DMS79 (cell line): ENCODE data around the gene NTM.
"Not testable (repeated sequence)": the region's sequence is repeated elsewhere in the genome, so short reads cannot be mapped to it uniquely, and the experiment has no call there.

Experiments used
- DNase-seq: peaks from one replicate; lab custom pipeline; 2025; lab: John Stamatoyannopoulos, UW

Gene NTM

DNA sequence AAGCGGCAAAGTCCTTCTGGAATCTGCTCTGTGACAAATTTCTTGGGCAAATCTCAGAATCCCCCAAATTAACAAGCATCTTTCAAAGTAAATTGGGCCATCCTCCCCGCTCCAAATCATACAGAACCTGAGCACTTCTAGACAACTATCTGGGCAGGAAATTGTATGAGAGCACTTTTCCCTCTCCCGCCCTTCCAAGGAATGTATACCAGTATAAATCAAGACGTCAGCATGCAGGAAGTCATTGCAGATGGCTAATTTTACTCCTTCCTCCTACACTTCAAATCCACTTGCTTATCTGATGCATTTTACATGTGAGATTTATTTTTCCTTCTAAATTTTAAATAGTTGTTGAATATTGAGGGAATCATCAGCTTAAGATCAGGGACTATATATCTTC lies 52.1 kb downstream of the NTM start:
- DNase-seq = no peak

DNA sequence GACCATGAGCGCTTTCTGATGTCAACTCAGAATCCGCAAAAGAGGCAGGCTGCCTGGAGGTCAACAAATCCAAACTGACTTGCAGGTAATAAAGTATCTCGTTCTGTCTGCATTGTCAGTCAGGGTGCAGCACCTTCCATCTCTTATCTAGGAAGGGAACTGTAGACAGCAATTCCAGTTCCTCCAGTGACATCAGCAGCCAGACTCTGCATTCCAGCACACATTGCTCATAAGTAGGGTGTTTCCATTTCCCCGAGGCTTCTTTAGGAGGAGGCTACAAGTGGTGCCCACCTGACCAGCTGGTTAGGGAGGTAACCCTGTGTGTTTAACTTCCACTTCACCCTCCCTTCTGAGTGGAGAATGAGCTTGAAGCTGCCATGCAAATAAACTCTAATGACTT lies 53.3 kb downstream of the NTM start:
- no peak for DNase-seq

DNA sequence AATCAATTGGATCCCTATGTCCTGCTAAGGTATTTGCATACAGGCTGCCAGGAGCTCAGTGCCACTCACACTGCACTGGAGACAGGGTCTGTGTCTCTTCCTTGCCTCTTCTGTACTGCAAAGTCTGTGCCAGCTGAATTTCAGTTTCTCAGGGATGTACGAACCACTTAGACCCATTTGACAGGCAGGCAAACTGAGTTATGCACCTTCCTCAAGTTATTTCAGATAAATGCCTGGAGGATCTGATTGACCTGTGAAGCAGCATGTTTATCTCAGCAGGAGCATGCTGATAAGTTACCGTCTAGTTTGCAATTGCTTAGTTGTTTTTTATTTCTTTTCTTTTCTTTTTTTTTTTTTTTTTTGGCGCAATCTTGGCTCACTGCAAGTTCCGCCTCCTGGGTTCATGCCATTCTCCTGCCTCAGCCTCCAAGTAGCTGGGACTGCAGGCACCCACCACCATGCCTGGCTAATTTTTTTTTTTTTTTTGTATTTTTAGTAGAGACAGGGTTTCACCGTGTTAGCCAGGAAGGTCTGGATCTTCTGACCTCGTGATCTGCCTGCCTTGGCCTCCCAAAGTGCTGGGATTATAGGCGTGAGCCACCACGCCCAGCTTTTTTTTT lies 54.0 kb downstream of the NTM start:
- DNase-seq = not testable (repeated sequence)

DNA sequence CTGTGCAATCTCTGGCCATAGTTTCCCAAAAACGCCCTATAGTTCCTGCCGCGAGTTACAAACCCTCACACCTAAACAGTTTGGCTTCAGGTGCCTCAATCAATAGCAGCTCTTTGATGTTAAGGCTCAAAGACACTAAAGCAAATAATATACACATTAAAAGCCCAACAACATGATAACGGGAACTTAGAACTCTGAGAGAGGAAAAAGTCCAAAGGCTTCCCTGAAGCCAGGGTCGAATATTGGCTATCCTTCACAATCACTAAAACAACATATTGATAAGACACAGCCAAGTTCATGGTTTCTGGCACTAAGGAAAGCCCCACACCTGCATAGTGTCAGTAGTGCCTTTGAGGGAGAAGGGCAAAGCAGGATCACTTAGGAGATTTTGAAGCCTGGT lies 54.9 kb downstream of the NTM start:
- DNase-seq = no peak

DNA sequence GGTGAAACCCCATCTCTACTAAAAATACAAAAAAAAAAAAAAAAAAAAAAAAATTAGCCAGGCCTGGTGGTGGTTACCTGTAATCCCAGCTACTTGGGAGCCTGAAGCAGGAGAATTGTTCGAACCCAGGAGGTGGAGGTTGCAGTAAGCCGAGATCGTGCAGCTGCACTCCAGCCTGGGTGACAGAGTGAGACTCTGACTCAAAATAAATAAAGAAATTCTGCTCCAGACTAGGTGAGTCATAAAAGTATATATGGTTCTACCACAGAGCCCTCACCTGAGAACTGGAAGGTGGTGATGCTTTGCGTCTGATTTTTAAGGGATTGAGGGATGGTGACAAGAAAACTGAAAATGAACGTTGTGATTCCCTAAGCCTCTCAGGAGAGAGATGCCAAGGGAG lies 58.4 kb downstream of the NTM start:
- DNase-seq = no peak

DNA sequence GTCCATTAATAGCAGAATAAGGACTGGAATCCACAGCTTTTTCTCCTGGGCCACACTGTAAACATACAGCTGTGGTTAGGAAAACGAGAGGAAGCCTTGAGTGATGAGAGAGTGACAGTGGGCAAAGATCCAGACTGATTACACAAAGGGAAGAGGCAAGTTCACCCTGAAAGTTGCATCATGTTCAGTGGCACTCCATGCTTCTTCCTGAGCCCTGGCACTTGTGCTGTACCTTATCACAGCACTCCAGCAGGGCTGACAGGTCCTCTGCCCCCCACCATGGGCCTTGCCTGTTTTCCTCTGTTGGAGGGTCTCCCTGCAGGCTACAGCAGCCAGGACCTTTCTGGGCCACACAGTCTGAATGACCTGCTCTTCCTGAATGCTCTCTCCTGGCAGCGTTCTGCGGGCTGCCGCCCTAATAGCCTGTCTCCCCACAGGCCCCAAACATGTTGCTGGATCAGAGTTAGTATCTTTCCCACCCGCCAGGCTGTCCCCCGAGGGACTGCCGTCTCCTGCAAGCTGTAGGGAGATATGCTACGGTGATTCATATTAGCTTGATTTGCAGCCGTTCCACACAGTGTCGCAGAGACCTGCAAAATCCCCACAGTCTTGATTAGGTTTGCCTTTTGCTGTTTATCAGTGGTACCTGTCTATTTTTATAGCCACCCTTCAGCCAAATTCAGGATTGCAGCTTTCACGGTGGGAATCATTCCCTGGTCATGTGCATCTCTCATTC lies 60.2 kb downstream of the NTM start:
- no peak for DNase-seq

DNA sequence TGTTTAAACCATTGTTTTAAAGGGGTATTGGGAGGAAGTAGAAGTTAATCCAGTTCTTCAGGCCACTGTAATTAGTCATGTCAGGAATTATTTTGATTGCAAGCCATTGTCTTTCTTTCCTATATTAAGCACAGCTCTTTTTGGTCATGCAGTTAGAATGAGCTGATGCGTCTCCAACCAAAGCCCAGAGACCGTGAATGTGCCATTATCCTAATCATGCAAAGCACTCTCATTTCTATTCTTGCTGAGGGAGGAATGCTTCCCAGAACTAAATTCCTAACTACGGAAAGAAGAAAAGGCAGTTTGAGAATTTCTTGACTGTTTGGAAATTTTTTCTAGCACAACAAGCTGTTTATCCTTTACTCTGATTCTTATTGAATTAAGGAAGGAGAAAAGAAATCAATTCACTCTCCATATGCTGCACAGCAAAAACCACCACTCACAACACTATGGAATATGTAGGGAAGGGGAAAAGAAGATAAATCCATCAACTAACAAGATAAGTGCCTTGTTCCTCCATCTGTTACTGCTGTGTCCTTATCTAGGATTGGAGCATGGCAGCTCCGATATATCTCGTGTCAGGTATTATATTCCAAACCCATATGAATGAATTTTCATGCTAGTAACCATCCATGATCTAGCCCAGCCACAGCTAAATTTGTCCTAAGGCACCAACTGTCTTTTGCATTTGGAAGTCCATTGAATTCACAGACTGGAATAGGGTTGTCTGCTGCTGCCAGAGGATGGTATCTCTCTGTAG lies 70.8 kb downstream of the NTM start:
- DNase-seq = no peak

DNA sequence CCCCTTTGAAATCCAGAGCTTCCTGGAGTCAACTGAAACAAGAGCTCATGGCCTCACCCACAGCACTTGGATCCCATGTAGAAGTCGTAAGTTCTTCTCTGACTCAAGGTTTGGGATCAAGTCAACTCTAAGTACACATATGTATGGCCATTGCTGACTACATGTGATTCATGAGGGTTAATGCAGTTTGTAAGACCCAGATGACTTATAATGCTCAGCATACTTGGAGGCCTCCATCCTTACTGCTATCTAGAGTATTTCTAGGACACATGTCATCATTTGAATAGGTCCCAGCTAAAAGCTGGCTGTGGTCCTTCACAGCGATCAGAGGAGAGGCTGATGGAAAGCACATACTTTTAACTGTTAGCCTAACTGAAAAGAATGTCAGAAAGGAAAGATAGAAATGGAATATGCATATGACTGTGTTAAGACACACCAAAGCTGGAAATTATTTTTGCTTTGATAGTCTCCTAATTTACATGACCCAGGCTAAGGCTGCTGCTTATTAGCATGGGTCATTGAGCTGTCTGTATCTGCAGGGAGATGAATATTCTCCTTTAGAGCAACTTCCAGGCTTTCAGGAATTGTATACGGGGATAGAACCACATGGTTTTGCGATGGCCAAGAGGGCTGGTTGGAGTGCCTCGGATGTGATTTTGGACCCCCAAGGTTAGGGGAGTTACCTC lies 76.3 kb downstream of the NTM start:
- DNase-seq = no peak

DNA sequence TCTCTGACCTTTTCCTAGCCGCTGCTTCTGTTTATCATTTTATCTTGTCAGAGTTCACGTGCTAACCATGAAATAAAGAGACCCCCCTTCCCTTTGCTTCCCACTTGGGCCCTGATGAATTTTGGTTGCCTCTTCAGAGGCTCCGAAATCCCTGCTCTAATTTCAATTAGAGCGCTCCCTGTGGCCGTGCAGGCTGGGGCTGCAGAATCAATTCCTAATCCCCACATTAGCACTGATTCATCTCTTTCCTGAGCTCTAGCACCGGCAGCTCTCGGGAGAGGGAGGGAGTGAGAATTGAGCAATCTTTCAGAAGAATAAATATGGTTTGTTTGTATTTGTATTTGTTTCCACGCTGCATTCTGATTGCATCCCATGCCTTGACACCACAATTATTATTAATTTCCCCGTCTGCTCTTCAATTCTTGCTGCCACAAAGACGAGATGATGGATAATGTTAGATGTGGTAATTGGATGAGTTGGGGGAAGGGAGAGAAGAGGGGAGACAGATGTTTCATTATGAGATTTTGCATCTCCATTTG lies 76.9 kb downstream of the NTM start:
- DNase-seq = no peak

DNA sequence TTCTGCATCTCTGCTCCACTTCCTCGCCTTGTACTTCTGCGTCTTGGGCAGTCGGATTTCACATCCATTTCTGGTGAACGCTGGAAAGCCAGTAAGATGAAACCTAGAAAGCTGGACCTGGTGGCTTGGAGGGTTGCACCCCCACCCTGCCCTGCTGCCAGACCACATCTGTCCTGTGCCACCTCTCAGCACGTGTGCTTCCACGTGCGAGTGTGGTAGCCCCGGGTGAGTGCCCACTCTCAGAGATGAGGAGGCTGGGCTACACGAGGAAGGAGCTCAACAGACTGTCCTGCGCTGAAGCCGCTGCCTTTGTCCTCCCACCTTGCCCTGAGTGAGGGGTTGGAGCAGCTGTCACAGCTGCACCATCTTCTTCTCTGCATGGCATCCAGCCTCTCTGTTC lies 77.5 kb downstream of the NTM start:
- DNase-seq = no peak

DNA sequence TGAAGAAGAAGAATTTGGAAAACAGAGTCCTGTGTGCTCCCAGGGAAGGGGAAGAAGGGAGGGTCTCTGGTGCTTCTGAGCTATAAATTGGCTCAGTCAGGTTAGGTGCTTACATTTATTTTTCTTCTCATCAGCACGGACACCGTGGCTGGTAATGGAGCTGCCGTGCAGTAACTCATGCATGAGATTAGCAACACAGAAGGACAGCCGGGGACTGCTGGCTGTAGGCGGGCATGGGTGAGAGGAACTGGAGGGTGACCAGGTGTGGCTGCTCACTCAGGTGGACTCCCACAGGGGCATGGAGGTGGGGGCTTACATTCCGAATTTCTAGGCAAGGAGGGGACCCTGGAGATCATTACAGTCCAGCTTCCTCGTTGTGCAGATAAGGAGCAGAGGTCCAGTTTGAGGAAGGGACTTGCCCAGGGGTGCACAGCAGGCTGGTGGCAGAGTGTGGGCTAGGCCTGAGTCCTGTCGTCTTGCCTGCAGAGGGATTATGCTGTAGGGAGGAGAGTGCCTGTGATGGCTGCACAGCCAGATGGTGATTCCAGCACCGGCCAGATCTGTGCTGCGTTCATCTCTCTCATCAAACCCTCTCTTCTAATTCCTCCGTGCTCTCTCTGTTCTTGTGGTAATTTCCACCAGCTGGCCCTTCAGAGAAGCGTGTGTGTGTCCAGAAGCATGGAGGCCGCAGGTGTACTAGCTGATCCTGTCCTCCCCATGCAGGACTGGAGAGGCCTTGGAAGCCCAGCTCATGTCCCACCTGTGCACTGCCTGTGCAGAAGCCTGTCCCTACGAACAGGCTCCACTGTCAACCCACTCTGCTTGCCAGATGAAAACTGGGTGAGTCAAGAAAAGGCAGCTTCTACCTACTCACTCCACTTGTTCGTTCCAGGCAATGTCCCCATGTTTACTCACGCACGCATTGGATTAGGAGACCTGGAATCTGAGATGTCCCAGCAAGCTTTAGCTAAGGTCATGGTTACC lies 78.9 kb downstream of the NTM start:
- DNase-seq = no peak

DNA sequence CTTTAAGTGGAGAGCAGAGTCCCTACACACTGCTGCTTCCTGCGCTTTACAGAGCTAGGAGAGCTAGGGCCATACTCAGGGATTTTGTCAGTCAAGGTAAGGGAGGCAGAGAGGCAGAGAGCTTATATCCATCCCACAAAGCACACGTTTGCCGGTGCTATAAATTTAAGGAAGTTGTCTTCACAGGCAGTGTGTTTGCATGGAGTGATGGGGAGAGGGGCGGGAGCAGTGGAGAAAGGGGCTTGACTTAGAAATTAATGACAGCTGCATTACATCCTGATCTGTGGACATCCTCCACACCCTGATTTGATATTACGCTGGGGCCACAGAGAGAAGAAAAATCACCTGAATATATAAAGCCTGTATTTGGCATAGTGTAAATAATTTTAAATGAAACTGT lies 84.1 kb downstream of the NTM start:
- no peak for DNase-seq

DNA sequence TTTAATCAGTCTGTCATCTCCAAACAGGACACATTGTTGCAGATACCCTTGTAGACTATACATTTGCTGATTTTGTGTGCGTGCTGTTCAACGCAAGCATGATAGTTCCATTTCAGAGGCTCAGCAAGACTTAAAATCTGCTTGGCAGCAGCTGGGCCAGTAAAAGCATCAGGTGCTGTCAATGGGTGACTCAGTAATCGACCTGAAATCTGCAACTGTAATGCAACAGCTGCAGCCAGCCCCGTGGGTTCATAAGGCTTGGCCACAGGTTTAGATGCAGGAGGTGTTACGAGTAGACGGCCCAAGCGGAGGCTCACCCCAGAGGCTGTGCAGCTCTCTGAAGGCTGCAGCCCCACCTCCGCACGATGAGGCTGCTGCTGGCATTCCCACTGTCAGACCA lies 84.6 kb downstream of the NTM start:
- no peak for DNase-seq

DNA sequence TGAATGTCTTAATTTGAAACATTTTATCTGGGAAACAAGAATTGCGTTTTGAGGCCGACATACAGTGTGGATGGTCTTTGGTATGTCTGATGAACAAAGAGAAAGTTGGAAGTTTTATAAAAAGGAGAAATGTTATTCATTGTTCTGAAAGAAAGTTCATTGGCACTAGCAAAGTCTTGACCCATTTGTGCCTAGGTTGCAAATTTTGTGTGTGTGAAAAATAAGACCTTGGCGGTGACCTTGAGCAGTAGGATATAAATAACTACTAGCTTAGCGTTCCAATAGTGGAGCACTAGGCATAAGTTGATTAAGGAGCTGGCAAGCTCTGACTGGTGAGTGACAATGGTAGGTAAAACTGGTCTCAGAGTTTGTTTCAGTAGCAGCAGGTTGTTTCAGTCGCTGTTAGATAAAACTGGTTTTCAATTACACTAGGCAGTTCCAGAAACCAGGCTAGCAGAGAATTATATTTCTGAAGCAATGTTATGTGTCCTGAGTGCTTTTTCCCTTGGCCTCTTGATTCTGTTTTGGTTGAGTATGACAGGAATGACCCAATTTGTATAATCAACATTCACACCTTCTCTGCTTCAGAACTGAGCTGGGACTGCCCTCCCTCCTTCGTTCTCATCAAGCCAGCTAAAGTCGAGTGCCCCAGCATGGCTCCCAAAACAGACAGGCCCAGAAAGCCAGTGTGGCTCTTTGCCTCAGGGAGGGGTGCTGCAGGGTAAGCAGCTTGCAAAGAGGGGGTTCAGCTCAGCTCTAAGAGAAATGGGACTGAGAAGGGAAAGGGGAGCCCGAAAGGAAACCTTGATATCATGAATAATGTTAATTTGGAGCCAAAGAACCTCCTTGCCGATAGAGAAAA lies 85.7 kb downstream of the NTM start:
- DNase-seq = no peak

DNA sequence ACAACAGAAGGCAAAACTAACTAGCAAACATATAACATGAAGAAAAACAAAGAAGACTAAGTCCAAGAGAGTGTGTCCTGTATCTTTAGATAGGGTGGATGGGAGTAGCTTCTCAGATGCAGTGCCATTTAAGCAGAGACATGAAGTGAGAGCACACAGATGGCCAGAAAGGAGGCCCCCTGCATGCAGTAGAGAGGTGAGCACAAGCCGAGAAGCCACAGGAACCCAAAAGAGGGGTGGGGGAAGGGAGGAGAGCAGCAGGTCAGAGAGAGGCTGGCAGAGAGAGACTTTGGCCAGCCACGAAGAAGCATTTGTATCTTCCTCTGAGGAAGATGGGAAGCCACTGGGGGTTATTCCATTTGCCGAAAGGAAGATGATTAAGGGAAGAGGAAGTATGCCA lies 86.7 kb downstream of the NTM start:
- DNase-seq = no peak

DNA sequence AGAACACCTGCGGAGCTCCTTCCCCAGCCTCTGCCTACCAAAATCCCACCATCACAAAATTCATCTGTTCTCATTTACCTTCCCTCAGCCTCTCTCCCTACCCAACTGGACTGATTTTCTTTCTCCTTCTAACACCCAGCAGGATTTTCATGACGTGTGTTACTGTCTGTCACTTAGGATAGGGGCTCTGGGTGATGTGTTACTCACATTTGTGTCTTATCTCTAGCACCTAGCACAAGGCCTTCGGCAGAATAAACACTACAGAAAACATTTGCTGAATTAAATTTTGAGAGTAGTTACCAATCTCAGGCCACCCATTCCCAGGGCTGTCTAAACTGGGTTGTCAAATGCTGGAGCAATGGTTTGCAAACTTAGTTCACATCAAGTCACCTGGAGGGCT lies 88.0 kb downstream of the NTM start:
- DNase-seq = no peak

DNA sequence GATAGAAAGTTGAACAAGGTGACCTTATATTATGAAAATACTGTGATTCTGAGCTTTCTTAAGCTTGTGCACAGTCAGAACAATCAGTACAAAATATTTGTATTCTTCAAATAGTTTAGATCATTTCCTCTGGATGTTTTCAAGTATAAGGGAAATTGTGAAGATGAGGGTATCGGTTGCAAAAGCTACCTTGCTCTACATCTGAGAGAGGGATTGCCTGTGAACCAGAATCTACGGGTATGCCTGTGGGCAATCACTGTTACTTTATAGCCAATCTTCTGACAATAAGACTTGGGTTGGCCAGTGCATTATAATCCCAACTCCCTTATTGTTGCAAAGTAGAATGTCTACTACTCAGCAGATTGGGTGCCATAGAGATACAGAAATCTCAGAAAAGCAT lies 90.5 kb downstream of the NTM start:
- no peak for DNase-seq

DNA sequence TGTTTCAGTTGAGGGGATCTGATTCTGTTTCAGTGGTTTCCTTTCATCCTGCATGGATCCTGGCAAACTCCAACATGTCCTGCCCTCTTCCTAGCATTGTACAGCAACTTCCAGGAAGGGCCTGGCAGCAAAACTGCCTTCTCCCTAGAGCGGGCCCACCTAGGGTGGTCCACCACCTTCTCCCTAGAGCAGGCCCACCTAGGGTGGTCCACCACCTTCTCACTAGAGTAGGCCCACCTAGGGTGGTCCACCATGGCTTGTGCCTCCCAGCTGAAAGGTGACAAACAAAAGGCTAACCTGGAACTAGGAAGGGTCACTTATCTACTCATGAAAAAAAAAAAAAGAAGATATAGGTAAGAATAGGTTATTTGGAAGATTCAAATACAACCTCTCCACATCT lies 92.2 kb downstream of the NTM start:
- DNase-seq = no peak

DNA sequence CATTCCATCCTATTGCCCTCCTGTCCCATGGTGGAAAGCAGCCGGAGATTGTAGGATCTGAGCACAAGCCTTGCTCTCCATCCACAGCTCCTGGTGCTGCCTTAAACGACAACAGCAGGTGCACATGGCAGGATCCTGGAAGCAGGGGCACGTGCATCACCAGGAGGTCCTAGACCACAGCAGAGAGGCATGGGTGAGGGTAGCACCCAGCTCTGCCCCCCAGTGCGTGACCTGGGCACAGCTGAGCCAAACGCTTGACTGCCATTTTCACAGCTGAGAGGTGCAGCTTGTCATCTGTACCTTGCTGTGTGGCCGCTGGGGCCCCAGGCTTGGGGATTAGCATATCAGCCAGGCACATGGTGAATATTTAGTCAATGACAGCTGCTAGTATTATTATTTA lies 92.7 kb downstream of the NTM start:
- DNase-seq = no peak
